GM12875 (cell line): Measurements from ENCODE around the gene ZNF768.

Experiments used
- H3K4me3 ChIP-seq: one replicate; pipeline ENCODE4 v1.5.1; 2011; ENCODE audit warnings: low read depth, low read length, control low read depth
- TF ChIP-seq, protein P1 (sequence below): IDR thresholded peaks from 2 replicates; pipeline ENCODE4 v1.5.1; 2011; ENCODE audit warnings: low read depth, mild to moderate bottlenecking, control low read depth, inconsistent platforms, low read length, moderate library complexity, borderline replicate concordance; ENCODE audit not compliant: insufficient read depth

The ZNF768 gene

GRCh38 chr16:30534368-30535105 lies 8.2 kb upstream of the ZNF768 start, which contains the start of gene ZNF747:
TSS of gene ZNF747 (minus strand) at chr16:30534858. CDS start at chr16:30534679, 179 bp downstream.
- TF ChIP-seq, protein P1, sequence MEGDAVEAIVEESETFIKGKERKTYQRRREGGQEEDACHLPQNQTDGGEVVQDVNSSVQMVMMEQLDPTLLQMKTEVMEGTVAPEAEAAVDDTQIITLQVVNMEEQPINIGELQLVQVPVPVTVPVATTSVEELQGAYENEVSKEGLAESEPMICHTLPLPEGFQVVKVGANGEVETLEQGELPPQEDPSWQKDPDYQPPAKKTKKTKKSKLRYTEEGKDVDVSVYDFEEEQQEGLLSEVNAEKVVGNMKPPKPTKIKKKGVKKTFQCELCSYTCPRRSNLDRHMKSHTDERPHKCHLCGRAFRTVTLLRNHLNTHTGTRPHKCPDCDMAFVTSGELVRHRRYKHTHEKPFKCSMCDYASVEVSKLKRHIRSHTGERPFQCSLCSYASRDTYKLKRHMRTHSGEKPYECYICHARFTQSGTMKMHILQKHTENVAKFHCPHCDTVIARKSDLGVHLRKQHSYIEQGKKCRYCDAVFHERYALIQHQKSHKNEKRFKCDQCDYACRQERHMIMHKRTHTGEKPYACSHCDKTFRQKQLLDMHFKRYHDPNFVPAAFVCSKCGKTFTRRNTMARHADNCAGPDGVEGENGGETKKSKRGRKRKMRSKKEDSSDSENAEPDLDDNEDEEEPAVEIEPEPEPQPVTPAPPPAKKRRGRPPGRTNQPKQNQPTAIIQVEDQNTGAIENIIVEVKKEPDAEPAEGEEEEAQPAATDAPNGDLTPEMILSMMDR, result no peak
- H3K4me3 ChIP-seq, result peak within 1 kb of the TSS; percentile 77

DNA sequence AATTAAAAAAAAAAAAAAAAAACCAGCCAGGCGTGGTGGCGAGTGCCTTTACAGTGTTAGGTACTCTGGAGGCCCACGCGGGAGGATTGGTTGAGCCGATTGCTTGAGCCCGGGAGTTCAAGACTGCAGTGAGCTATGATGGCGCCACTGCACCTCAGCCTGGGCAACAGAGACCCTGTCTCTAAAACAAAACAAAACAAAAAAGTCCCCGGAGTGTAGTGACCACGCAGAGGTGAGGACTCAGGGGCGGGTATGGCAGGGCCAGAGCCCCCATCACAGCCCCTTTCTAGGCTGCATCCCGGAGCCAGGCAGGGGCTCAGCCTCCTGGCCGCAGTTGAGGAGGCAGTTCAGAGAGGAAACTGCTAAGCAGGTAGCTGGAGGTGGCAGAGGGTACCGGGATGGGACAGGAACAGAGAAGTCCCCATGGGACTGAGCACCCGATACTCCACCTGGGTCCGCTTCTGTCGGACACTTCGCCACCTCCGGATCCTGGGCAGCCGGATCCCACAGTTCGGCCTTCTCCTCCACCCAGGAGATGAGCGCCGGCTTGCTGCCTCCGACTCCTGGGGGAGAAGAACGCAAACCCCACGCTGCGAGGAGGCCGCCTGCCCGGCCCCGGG lies 7.5 kb upstream of the ZNF768 start:
- H3K4me3 ChIP-seq, result peak overlapping the region; percentile 77
- TF ChIP-seq, protein P1, result no peak

DNA sequence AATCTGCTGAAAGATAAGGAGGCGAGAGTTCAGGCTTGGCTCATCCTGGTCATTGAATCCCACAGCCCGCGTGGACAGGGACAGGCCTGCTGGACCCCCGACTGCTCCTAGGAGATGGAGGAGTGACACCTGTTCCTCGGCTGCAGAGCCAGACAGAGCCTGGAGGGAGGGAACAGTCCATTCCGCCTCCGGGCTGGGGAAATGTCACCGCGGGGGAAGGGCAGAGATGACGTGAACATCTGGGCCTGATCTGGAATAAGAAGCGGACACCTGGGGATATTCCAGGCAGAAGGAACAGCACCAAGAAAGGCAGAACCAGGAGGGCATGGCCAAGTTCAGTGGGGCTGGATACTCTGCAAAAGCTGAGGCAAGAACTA lies 6.8 kb upstream of the ZNF768 start:
- H3K4me3 ChIP-seq, result no peak overlapping the region
- TF ChIP-seq, protein P1, result no peak

- no peak overlapping the region for H3K4me3 ChIP-seq
- TF ChIP-seq, protein P1, result no peak
These were observed 6.1 kb upstream of the ZNF768 start for GRCh38 chr16:30532285-30533145.

DNA sequence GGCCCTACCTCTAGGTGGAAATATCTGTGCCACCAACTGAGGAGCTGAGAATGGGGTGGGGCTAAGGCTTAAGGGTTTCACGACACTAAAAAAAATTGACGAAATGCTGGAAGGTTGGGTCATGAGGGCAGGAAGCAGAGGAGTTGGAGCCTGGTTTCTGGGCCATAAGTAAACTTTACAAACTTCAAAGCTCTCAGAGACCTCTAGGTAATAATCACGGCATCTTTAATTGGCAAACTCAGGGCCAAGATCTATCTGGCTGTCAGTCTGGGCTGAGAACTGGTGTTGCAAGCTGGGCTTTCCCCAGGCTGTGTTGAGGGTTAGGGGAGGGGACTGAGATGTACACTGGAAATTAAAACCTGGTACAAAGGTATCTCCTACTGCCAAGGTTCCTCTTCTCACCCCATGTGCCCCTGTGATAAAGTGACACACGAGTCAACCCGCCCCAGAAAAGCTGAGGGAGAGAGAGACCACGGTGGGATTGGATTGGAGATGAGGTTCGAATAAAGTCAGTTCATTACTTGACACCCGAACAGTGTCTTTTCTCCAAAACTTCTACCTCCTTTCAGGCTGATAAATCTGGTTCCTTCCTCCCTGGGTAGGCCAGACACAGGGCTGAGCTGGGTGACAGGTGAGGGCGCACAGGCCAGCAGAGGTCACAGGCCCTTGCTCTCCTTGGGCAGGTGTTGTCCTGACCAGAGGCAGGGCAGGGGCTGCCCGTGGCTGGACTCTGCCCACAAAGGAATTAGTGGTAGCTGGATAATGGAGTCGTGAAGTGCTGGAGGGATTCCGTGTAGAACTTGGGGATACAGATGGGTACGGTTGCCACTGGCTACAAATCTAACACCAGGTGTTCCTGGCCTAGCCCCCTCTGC lies 4.0 kb upstream of the ZNF768 start:
- TF ChIP-seq, protein P1, result no peak
- no peak overlapping the region for H3K4me3 ChIP-seq

GRCh38 chr16:30528799-30529457 lies 2.6 kb upstream of the ZNF768 start:
- TF ChIP-seq, protein P1, result no peak
- H3K4me3 ChIP-seq, result no peak overlapping the region
